ENCODE measurements around the gene PCDHGA6.
"Not testable (repeated sequence)": the region's sequence is repeated elsewhere in the genome, so short reads cannot be mapped to it uniquely, and the experiment has no call there.

PCDHGA6 gene

GRCh38 chr5:141359790-141360426 lies 13.8 kb upstream of the PCDHGA6 start, which contains the start of gene PCDHGB2:
Gene PCDHGB2 (plus strand): TSS chr5:141359994. CDS start chr5:141360136, 142 bp downstream.
- DNase-seq = no peak

GRCh38 chr5:141360685-141361084 lies 13.0 kb upstream of the PCDHGA6 start:
- DNase-seq = no peak

- DNase-seq = no peak
These were observed 11.0 kb upstream of the PCDHGA6 start for GRCh38 chr5:141362719-141363118.

- no peak for DNase-seq
These were observed 9.6 kb upstream of the PCDHGA6 start, which contains the start of gene PCDHGA5 for GRCh38 chr5:141363952-141364660. Gene PCDHGA5 (plus strand): TSS chr5:141364162. CDS start chr5:141364331, 169 bp downstream.

- DNase-seq = no peak
These were observed 7.4 kb upstream of the PCDHGA6 start for GRCh38 chr5:141366016-141366896.

- DNase-seq = peak in 1 of 51 donors; percentile 11
These were observed 3.5 kb upstream of the PCDHGA6 start, which contains the start of gene PCDHGB3 for GRCh38 chr5:141369994-141370848. Gene PCDHGB3 (plus strand): TSS chr5:141370242. CDS start chr5:141370395, 153 bp downstream.

GRCh38 chr5:141371572-141372475 lies 1.9 kb upstream of the PCDHGA6 start:
- no peak for DNase-seq

GRCh38 chr5:141374627-141375026 lies 936 bp downstream of the PCDHGA6 start:
- DNase-seq = no peak

GRCh38 chr5:141375444-141376155 lies 1.9 kb downstream of the PCDHGA6 start:
- DNase-seq = not testable (repeated sequence)

GRCh38 chr5:141382469-141383294 lies 9.0 kb downstream of the PCDHGA6 start, which contains the start of gene PCDHGA7:
Gene PCDHGA7 (plus strand): TSS chr5:141382742. CDS start chr5:141382900, 158 bp downstream.
- DNase-seq = no peak

- DNase-seq = no peak
These were observed 9.7 kb downstream of the PCDHGA6 start for GRCh38 chr5:141383345-141383744.

GRCh38 chr5:141384471-141385267 lies 11.0 kb downstream of the PCDHGA6 start:
- DNase-seq = no peak

GRCh38 chr5:141387557-141388311 lies 14.0 kb downstream of the PCDHGA6 start, which contains the start of gene PCDHGB4:
Gene PCDHGB4 (plus strand): TSS chr5:141387698. CDS start chr5:141387885, 187 bp downstream.
- DNase-seq = not testable (repeated sequence)

GRCh38 chr5:141388661-141389060 lies 15.0 kb downstream of the PCDHGA6 start:
- DNase-seq = no peak

GRCh38 chr5:141389153-141390042 lies 15.7 kb downstream of the PCDHGA6 start:
- no peak for DNase-seq

Measured in hypothalamus (tissue), 51 donors.